Stimulated activated CD4-positive, alpha-beta T cell treated with anti-CD3 and anti-CD28 coated beads, Interleukin-12 subunit alpha, Interleukin-12 subunit beta, amount 100 ng/mL, for 48 hours (primary cell): ENCODE data around the gene VGLL4.

Experiments
- DNase-seq, 3 donors: peaks; one replicate each; pipeline ENCODE4 v3.0.0-alpha.2; 2020; ENCODE audit warnings: low read depth in 2 of 3, low spot score in 1 of 3

The VGLL4 gene

GRCh38 chr3:11509173-11510000 is 134.3 kb downstream of the VGLL4 start:
- DNase-seq: no peak

- DNase-seq: no peak
Measured at GRCh38 chr3:11508346-11509172, 135.2 kb downstream of the VGLL4 start.

GRCh38 chr3:11507719-11508118 is 136.0 kb downstream of the VGLL4 start:
- no peak for DNase-seq
